NB4 (cell line): ENCODE results near the gene CIB2.

Experiments
- DNase-seq: peaks from one replicate; pipeline ENCODE4 v3.0.0; 2010; ENCODE audit warnings: low read depth
- H3K4me3 ChIP-seq: one replicate; pipeline ENCODE4 v1.5.1; 2011; ENCODE audit warnings: mild to moderate bottlenecking, low read depth, low read length, moderate library complexity
- CTCF ChIP-seq: IDR thresholded peaks from one replicate; pipeline ENCODE4 v1.5.1; 2012; ENCODE audit warnings: low read depth, low read length
- MAX ChIP-seq: IDR thresholded peaks from 2 replicates; pipeline ENCODE4 v1.6.1; 2011; ENCODE audit warnings: low read depth, low read length
- MYC ChIP-seq: IDR thresholded peaks from 2 replicates; pipeline ENCODE4 v1.6.1; 2011; ENCODE audit warnings: low read depth, low read length
- POLR2A ChIP-seq: IDR thresholded peaks from 2 replicates; pipeline ENCODE4 v1.6.1; 2011; ENCODE audit warnings: mild to moderate bottlenecking; ENCODE audit not compliant: insufficient read length; ENCODE audit errors: extremely low read depth

Gene CIB2

GRCh38 chr15:78167227-78167888 is 36.1 kb upstream of the CIB2 start:
- TF ChIP-seq POLR2A, result no peak
- TF ChIP-seq MYC, result no peak
- no peak for TF ChIP-seq CTCF
- no peak for TF ChIP-seq MAX
- H3K4me3 ChIP-seq, result no peak overlapping the region
- DNase-seq, result no peak

- no peak for DNase-seq
- no peak overlapping the region for H3K4me3 ChIP-seq
- no peak for TF ChIP-seq MYC
- TF ChIP-seq POLR2A, result no peak
- TF ChIP-seq MAX, result no peak
- TF ChIP-seq CTCF, result no peak
Measured at GRCh38 chr15:78164010-78164409, 32.8 kb upstream of the CIB2 start.

- no peak overlapping the region for H3K4me3 ChIP-seq
- no peak for TF ChIP-seq MYC
- no peak for TF ChIP-seq CTCF
- no peak for TF ChIP-seq POLR2A
- no peak for TF ChIP-seq MAX
- DNase-seq, result no peak
Measured at GRCh38 chr15:78162038-78162437, 30.8 kb upstream of the CIB2 start.

- no peak for DNase-seq
- H3K4me3 ChIP-seq, result no peak overlapping the region
- TF ChIP-seq MAX, result no peak
- TF ChIP-seq MYC, result no peak
- TF ChIP-seq CTCF, result no peak
- no peak for TF ChIP-seq POLR2A
Measured at GRCh38 chr15:78159395-78159794, 28.1 kb upstream of the CIB2 start.

- no peak overlapping the region for H3K4me3 ChIP-seq
- TF ChIP-seq CTCF, result no peak
- TF ChIP-seq POLR2A, result no peak
- no peak for TF ChIP-seq MYC
- no peak for TF ChIP-seq MAX
- no peak for DNase-seq
Measured at GRCh38 chr15:78157203-78157602, 26.0 kb upstream of the CIB2 start.

- DNase-seq, result no peak
- H3K4me3 ChIP-seq, result no peak overlapping the region
- TF ChIP-seq MYC, result no peak
- TF ChIP-seq POLR2A, result no peak
- no peak for TF ChIP-seq CTCF
Measured at GRCh38 chr15:78156653-78157052, 25.4 kb upstream of the CIB2 start.
